Central memory CD8-positive, alpha-beta T cell (primary cell): ENCODE data around the gene INAFM1.
"Not testable (repeated sequence)": the region's sequence is repeated elsewhere in the genome, so short reads cannot be mapped to it uniquely, and the experiment has no call there.

ENCODE experiments used
- ATAC-seq: fragments of 150-1000 bp; cut with Tn5 transposase; replicated peaks from 2 replicates; pipeline ENCODE4 v1.10.0; 2022; ENCODE audit warnings: mild to moderate bottlenecking, moderate FRiP score, moderate number of reproducible peaks; ENCODE audit not compliant: poor library complexity, severe bottlenecking; ENCODE audit errors: extremely low read depth
- DNase-seq, 2 donors: peaks; one replicate each; pipeline ENCODE4 v3.0.0; 2021; ENCODE audit warnings: low spot score in 2 of 2
- H3K27ac Mint-ChIP-seq: one replicate; pipeline ENCODE4 v1.8.0; 2022; ENCODE audit warnings: low read depth, mild to moderate bottlenecking, moderate library complexity, mixed read lengths
- H3K27me3 Mint-ChIP-seq: one replicate; pipeline ENCODE4 v1.8.0; 2022; ENCODE audit warnings: mixed read lengths
- H3K36me3 Mint-ChIP-seq: one replicate; pipeline ENCODE4 v1.8.0; 2022; ENCODE audit warnings: mild to moderate bottlenecking, moderate library complexity, mixed read lengths; ENCODE audit not compliant: insufficient read depth
- H3K4me1 Mint-ChIP-seq: one replicate; pipeline ENCODE4 v1.8.0; 2022; ENCODE audit warnings: mixed read lengths
- H3K4me3 Mint-ChIP-seq: one replicate; pipeline ENCODE4 v1.8.0; 2022; ENCODE audit warnings: mild to moderate bottlenecking, moderate library complexity, mixed read lengths
- H3K9me3 Mint-ChIP-seq: one replicate; pipeline ENCODE4 v1.8.0; 2022; ENCODE audit warnings: mixed read lengths

INAFM1 gene

GRCh38 chr19:47247308-47247990 lies 27.2 kb upstream of the INAFM1 start:
- Mint-ChIP-seq H3K36me3 (peaks cover 6% of the 10 kb centered on the region), H3K4me3 (no peak overlapping the region), H3K27me3 (no peaks in the 10 kb centered on the region), H3K27ac (no peak overlapping the region), H3K4me1 (peaks cover 5% of the 10 kb centered on the region), H3K9me3 (no peaks in the 10 kb centered on the region)
- DNase-seq, result peak; percentile 64 to 67
- ATAC-seq, result no peak

GRCh38 chr19:47253016-47253415 lies 21.7 kb upstream of the INAFM1 start:
- Mint-ChIP-seq H3K36me3 (peaks cover 23% of the 10 kb centered on the region), H3K4me1 (peaks cover 20% of the 10 kb centered on the region)
- not testable (repeated sequence) for H3K9me3 Mint-ChIP-seq, H3K27ac Mint-ChIP-seq, H3K27me3 Mint-ChIP-seq, ATAC-seq, H3K4me3 Mint-ChIP-seq, DNase-seq

- Mint-ChIP-seq H3K4me1 (peaks cover 25% of the 10 kb centered on the region), H3K36me3 (peaks cover 25% of the 10 kb centered on the region), H3K9me3 (no peaks in the 10 kb centered on the region), H3K27me3 (no peaks in the 10 kb centered on the region), H3K27ac (no peak overlapping the region), H3K4me3 (no peak overlapping the region)
- DNase-seq (no peak), ATAC-seq (no peak)
These were observed 21.2 kb upstream of the INAFM1 start for GRCh38 chr19:47253467-47253881.

DNA sequence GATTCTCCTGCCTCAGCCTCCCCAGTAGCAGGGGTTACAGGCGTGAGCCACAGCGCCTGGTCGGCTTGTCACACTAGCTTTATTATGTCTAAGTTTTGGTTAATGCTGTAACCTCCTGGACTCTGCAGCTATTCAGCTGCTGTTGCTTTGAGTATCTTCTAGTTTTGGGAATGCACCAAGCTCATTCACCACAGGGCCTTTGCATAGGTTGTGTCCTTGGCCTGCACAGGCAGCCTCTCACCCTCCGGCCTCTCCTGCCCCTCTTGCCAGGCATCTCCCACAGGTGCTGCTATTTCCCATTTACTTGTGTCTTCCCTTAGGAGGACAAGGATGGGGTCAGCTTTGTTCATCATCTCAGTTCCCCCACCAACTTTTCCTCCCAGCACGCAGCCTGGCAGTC lies 20.7 kb upstream of the INAFM1 start:
- H3K27me3 Mint-ChIP-seq, result no peaks in the 10 kb centered on the region

GRCh38 chr19:47255879-47256692 lies 18.6 kb upstream of the INAFM1 start, which contains the start of gene CCDC9:
TSS of gene CCDC9 (plus strand) at chr19:47256525. CDS start at chr19:47258401, 1,876 bp downstream.
- Mint-ChIP-seq H3K27me3 (no peaks in the 10 kb centered on the region), H3K36me3 (peaks cover 32% of the 10 kb centered on the region)
- peak; percentile 64 for ATAC-seq

More for the DNA sequence above, 20.7 kb upstream of the INAFM1 start:
- DNase-seq (no peak), ATAC-seq (no peak)
- peaks cover 30% of the 10 kb centered on the region for H3K4me1 Mint-ChIP-seq
- no peaks in the 10 kb centered on the region for H3K9me3 Mint-ChIP-seq
- H3K27ac Mint-ChIP-seq, result no peak overlapping the region
- H3K36me3 Mint-ChIP-seq, result peaks cover 24% of the 10 kb centered on the region
- no peak overlapping the region for H3K4me3 Mint-ChIP-seq

GRCh38 chr19:47256693-47257410 lies 17.8 kb upstream of the INAFM1 start:
- peaks cover 37% of the 10 kb centered on the region for H3K36me3 Mint-ChIP-seq

More at GRCh38 chr19:47255879-47256692, 18.6 kb upstream of the INAFM1 start, which contains the start of gene CCDC9:
- Mint-ChIP-seq H3K4me3 (peak within 1 kb of the TSS; percentile 86), H3K27ac (peak within 1 kb of the TSS; percentile 86), H3K9me3 (no peaks in the 10 kb centered on the region), H3K4me1 (peaks cover 47% of the 10 kb centered on the region)
- DNase-seq, result peak; percentile 84 to 88

DNA sequence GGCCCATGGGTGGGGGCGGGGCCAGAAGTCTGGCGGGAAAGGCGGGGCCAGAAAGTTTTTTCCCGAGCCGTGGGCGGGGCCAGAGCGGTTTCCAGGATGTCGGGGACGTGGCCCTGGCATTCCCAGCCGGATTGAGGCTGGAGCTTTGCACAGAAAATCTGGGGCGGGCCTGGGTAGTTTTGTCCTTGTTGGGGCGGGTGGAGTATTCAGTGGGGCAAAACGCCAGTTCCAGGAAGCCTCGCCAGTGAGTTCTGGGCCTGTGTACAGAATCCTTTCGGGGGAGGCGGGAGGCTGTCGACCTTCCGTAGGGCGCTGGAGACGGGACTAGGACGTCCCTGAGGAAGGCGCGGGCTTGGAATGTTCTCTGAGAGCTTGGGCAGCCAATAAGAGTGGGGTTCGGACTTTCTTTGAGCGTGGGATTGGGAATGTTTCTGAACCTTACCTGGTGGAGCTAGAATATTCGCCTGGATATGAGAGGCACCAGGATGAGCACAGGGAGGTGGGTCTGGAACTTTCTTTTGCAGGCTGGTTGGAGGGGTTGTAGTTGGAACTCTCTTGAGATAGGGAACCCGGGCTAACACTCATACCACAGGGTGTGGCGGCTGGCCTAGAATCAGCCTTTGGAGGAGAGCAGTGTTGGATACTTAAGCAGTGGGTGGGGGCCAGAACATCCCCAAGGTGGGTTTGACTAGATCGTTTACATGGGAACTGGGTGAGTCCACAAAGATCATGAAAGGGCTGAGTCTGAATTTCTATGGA lies 17.1 kb upstream of the INAFM1 start:
- H3K36me3 Mint-ChIP-seq, result peaks cover 41% of the 10 kb centered on the region

More at GRCh38 chr19:47256693-47257410, 17.8 kb upstream of the INAFM1 start:
- ATAC-seq (peak; percentile 82), DNase-seq (peak; percentile 98 to 99)
- Mint-ChIP-seq H3K4me3 (peak overlapping the region; percentile 86), H3K4me1 (peaks cover 50% of the 10 kb centered on the region), H3K9me3 (no peaks in the 10 kb centered on the region), H3K27ac (peak overlapping the region; percentile 86), H3K27me3 (no peaks in the 10 kb centered on the region)

GRCh38 chr19:47258434-47258833 lies 16.3 kb upstream of the INAFM1 start:
- Mint-ChIP-seq H3K27ac (peak overlapping the region; percentile 53), H3K4me1 (peaks cover 50% of the 10 kb centered on the region), H3K27me3 (no peaks in the 10 kb centered on the region), H3K9me3 (no peaks in the 10 kb centered on the region), H3K4me3 (peak overlapping the region; percentile 60), H3K36me3 (peaks cover 43% of the 10 kb centered on the region)
- no peak for ATAC-seq
- no peak for DNase-seq

More for the DNA sequence above, 17.1 kb upstream of the INAFM1 start:
- no peak for ATAC-seq
- Mint-ChIP-seq H3K4me3 (peak overlapping the region; percentile 86), H3K9me3 (no peaks in the 10 kb centered on the region), H3K27ac (peak overlapping the region; percentile 86), H3K27me3 (no peaks in the 10 kb centered on the region), H3K4me1 (peaks cover 50% of the 10 kb centered on the region)
- DNase-seq, result no peak

DNA sequence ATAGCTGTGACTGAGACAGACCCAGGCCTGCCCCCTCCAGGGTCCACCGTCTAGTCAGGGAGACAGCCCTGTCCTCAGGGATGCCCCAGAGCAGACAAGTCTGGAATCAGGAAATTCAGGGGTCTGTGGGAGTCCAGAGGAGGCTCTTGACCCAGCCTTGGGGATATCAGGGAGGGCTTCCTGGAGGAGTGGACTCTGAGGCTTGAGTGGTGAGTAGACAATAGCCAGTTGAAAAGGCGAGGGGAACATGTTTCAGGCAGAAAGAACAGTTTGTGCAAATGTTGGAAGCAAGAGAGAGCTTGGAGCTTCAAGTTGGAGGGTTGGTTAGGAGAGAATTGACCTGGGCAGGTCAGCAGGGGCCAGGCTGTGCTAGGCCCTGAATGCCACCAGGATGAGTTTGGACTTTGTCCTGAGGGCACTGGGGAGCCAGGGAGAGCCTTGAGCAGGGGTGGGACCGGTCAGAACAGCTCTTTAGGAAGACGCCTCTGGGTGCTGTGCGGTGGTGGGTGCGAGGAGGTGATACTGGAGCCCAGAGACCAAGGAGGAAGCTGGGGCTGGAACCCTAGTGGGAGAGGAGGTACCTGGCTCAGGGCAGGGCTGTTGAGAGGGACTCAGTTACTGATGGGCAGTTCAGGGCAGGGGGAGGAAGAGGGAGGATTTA lies 15.7 kb upstream of the INAFM1 start:
- Mint-ChIP-seq H3K4me3 (peak overlapping the region; percentile 60), H3K27ac (peak overlapping the region; percentile 73)
- no peak for DNase-seq

DNA sequence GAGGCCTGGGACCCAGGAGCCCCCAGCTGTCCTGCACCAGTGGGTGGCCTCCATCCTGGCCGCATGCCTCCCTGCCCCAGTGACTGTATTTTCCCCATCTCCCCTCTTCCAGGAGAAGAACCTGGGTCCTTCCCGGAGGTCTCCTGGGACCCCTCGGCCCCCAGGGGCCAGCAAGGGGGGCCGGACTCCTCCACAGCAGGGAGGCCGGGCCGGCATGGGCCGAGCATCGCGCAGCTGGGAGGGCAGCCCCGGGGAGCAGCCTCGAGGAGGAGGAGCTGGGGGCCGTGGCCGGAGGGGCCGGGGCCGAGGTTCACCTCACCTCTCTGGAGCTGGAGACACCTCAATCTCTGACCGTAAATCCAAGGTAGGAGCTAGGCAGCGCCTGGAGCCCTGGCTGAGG lies 14.2 kb upstream of the INAFM1 start:
- ATAC-seq (no peak), DNase-seq (no peak)
- Mint-ChIP-seq H3K4me3 (no peak overlapping the region), H3K9me3 (no peaks in the 10 kb centered on the region), H3K27ac (no peak overlapping the region), H3K27me3 (no peaks in the 10 kb centered on the region), H3K36me3 (peaks cover 49% of the 10 kb centered on the region), H3K4me1 (peaks cover 50% of the 10 kb centered on the region)

More for the DNA sequence above, 15.7 kb upstream of the INAFM1 start:
- Mint-ChIP-seq H3K9me3 (no peaks in the 10 kb centered on the region), H3K27me3 (no peaks in the 10 kb centered on the region), H3K4me1 (peaks cover 50% of the 10 kb centered on the region), H3K36me3 (peaks cover 44% of the 10 kb centered on the region)
- ATAC-seq, result no peak

GRCh38 chr19:47261946-47262793 lies 12.5 kb upstream of the INAFM1 start:
- not testable (repeated sequence) for H3K4me3 Mint-ChIP-seq, H3K9me3 Mint-ChIP-seq, H3K27me3 Mint-ChIP-seq, ATAC-seq, DNase-seq, H3K27ac Mint-ChIP-seq
- Mint-ChIP-seq H3K36me3 (peaks cover 48% of the 10 kb centered on the region), H3K4me1 (peaks cover 39% of the 10 kb centered on the region)
